A673 (cell line): Measurements from ENCODE around the gene CLCN5. TPM values are rescaled to one million over a fixed set of nuclear protein-coding genes. Genes with fewer than 3 reads are reported as not detected.

Experiments used
- BruUV-seq: library from RNA; stranded (reverse); fragments of 400-500 nt; replicated peaks from 2 replicates; lab custom pipeline; 2021; lab: Mats Ljungman, UMichigan
- CTCF ChIA-PET: fragments of 300-600 bp; sonication (Branson Sonifier 250); formaldehyde crosslinking; loops from one replicate; lab custom pipeline; 2022; ENCODE audit warnings: antibody characterized with exemption; lab: Charles Lee
- POLR2A ChIA-PET: fragments of 300-600 bp; sonication (Branson Sonifier 250); formaldehyde crosslinking; loops from one replicate; lab custom pipeline; 2022; ENCODE audit warnings: antibody characterized with exemption; ENCODE audit not compliant: low non-redundant PET; lab: Charles Lee
- DNase-seq: peaks from one replicate; pipeline ENCODE4 v3.0.0-alpha.2; 2015; ENCODE audit warnings: low spot score
- H3K27ac ChIP-seq: fragments of 200-600 bp; sonication (generic); 2 replicates; pipeline ENCODE4 v1.5.1; 2016; ENCODE audit warnings: mixed run types, low read depth, mild to moderate bottlenecking, mixed read lengths, antibody characterized with exemption, low read length; ENCODE audit not compliant: poor library complexity, severe bottlenecking
- H3K27me3 ChIP-seq: fragments of 200-600 bp; sonication (generic); replicated peaks from 2 replicates; pipeline ENCODE4 v1.6.1; 2017; ENCODE audit warnings: mixed run types, low read depth, mild to moderate bottlenecking, mixed read lengths, antibody characterized with exemption, low read length; ENCODE audit not compliant: insufficient read depth, poor library complexity
- H3K36me3 ChIP-seq: fragments of 200-600 bp; sonication (generic); 2 replicates; pipeline ENCODE4 v1.6.1; 2016; ENCODE audit warnings: mixed run types, mild to moderate bottlenecking, mixed read lengths, antibody characterized with exemption, low read length; ENCODE audit not compliant: insufficient read depth, poor library complexity, severe bottlenecking
- H3K4me1 ChIP-seq: fragments of 200-600 bp; sonication (generic); 2 replicates; pipeline ENCODE4 v1.6.1; 2017; ENCODE audit warnings: mixed run types, mild to moderate bottlenecking, mixed read lengths, antibody characterized with exemption, low read length; ENCODE audit not compliant: insufficient read depth, poor library complexity, severe bottlenecking
- H3K4me3 ChIP-seq: fragments of 200-600 bp; sonication (generic); 2 replicates; pipeline ENCODE4 v1.5.1; 2016; ENCODE audit warnings: low read depth, mixed run types, mild to moderate bottlenecking, mixed read lengths, low read length; ENCODE audit not compliant: poor library complexity, severe bottlenecking
- H3K9me3 ChIP-seq: fragments of 200-600 bp; sonication (generic); 2 replicates; pipeline ENCODE4 v1.6.1; 2016; ENCODE audit warnings: mixed run types, low read depth, mild to moderate bottlenecking, mixed read lengths, antibody characterized with exemption, low read length; ENCODE audit not compliant: poor library complexity, severe bottlenecking
- CTCF ChIP-seq: fragments of 300-800, 200-600 bp; sonication (generic); conservative IDR thresholded peaks from 2 replicates; pipeline ENCODE4 v1.5.1; 2017; ENCODE audit warnings: low read depth, mild to moderate bottlenecking, antibody characterized with exemption, low read length, moderate library complexity, mixed read lengths
- EZH2 ChIP-seq: fragments of 200-600 bp; sonication (generic); IDR thresholded peaks from 2 replicates; pipeline ENCODE4 v1.6.1; 2017; ENCODE audit warnings: borderline replicate concordance, low read depth, mild to moderate bottlenecking, mixed read lengths, antibody characterized with exemption, low read length; ENCODE audit not compliant: poor library complexity, severe bottlenecking
- intact Hi-C: fragments of 100-400 bp; cut with micrococcal nuclease; formaldehyde crosslinking; loops from one replicate; pipeline ENCODE4 v1.10.0; 2022; ENCODE audit not compliant: unreplicated experiment
- total RNA-seq: library from RNA; stranded (reverse); gene quantifications from 2 replicates; pipeline ENCODE4 v1.2.3, GENCODE V29; 2021

CLCN5 gene
- total RNA-seq, 1 experiment from 2014 or later: 25.3 TPM

- DNase-seq: no peak
- no TSS peak for BruUV-seq
- Histone ChIP-seq H3K4me1 (no peaks in the 10 kb centered on the region), H3K9me3 (no peaks in the 10 kb centered on the region), H3K4me3 (no peak overlapping the region), H3K27ac (no peak overlapping the region), H3K27me3 (no peaks in the 10 kb centered on the region), H3K36me3 (no peaks in the 10 kb centered on the region)
- intact Hi-C loops: loop anchor here (5.0 kb wide), 3 partner anchors 479 to 884 kb away; no protein-coding TSS in a partner anchor
- ChIA-PET POLR2A (no interaction called here), CTCF (no interaction called here)
- TF ChIP-seq CTCF (no peak), EZH2 (no peak)
Observed at GRCh38 chrX:50103176-50103575, 180.8 kb downstream of the CLCN5 start.

GRCh38 chrX:50103866-50104566, 181.6 kb downstream of the CLCN5 start:
- Histone ChIP-seq H3K4me1 (no peaks in the 10 kb centered on the region), H3K4me3 (no peak overlapping the region), H3K9me3 (no peaks in the 10 kb centered on the region), H3K27me3 (no peaks in the 10 kb centered on the region), H3K27ac (no peak overlapping the region), H3K36me3 (no peaks in the 10 kb centered on the region)
- CTCF ChIA-PET: no interaction called here
- no TSS peak for BruUV-seq
- intact Hi-C loops: loop anchor here (5.0 kb wide), 3 partner anchors 478 to 883 kb away; no protein-coding TSS in a partner anchor
- TF ChIP-seq CTCF: no peak
- no peak for TF ChIP-seq EZH2
- no peak for DNase-seq
- POLR2A ChIA-PET: no interaction called here

- no peak overlapping the region for H3K27ac ChIP-seq
- POLR2A ChIA-PET: no interaction called here
- no peaks in the 10 kb centered on the region for H3K36me3 ChIP-seq
- TF ChIP-seq EZH2 (no peak), CTCF (no peak)
- H3K9me3 ChIP-seq: no peaks in the 10 kb centered on the region
- DNase-seq: no peak
- no peaks in the 10 kb centered on the region for H3K4me1 ChIP-seq
- CTCF ChIA-PET: no interaction called here
- intact Hi-C loops: no loop called here
- H3K27me3 ChIP-seq: no peaks in the 10 kb centered on the region
- BruUV-seq: no TSS peak
- no peak overlapping the region for H3K4me3 ChIP-seq
Observed at GRCh38 chrX:50106051-50106675, 183.8 kb downstream of the CLCN5 start.
